SKM-1 treated with dmso at 0.1 percent for 144 hours (cell line): ENCODE results near the gene SPATA20.

Experiments used
- DNase-seq: peaks from one replicate; lab custom pipeline; 2025; ENCODE audit not compliant: unreplicated experiment; lab: John Stamatoyannopoulos, UW

Gene SPATA20

GRCh38 chr17:50547035-50547735, at the start of gene SPATA20:
Gene SPATA20 (plus strand): TSS chr17:50547174. CDS start chr17:50547209, 35 bp downstream.
- DNase-seq = peak; percentile 86

DNA sequence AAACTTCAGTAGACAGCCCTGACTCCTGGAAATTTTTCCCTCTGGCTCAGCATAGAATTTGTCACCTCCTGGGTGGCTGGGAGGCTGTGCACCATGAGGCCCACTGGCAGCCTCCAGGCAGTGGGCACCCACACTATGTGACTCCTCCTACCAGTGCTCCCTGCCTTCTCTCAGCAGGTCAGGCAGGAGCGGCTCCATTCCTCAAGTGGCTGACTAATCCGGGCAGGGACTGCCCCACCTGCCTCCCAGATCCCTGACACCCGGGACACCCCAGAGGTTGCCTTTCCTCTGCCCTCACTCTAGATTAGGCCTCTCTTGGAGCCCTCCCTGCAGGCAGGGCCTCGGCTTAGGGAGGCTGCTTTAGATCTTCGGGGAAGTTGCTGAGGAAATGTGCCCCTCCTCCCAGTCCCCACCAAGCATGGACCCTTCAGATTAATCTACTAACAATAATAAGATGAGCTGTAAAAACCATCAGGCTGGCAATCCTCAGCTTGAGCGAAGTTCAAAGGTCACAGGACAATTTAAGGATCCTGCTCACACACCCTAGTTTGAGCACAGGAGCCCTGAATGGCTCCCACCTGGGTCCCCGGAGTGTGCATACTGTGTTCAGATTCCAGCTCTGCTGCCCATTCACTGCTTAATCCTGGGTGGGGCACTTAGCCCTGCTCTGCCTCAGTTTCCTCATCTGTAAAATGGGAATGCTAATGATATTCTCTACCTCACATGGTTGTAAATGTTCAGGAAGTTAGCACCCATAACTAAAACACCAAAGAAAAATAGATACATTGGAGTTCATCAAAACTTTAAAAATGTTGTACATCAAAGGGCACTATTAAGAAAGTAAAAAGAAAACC, 48.7 kb upstream of the SPATA20 start:
- DNase-seq = no peak

GRCh38 chr17:50499270-50499669, 47.7 kb upstream of the SPATA20 start:
- no peak for DNase-seq

- no peak for DNase-seq
These were observed 47.3 kb upstream of the SPATA20 start for GRCh38 chr17:50499721-50500120.

DNA sequence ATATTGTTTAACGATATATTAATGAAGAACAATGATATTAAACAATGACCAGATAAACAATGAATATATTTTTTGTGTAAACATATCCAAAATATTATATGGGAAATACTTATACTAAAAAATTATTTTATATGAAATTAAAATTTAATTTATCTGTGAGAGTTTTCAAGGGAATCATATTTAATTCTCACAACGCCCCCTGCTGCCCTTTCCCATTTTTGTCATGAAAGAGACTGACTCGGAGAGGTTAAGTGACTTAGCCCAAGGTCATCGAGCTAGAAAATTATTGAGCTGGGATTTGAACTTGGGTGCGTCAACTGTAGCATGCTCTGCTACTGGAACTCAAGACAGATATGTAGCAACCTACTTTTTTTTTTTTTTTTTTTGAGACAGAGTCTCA, 45.9 kb upstream of the SPATA20 start:
- peak; percentile 18 for DNase-seq

DNA sequence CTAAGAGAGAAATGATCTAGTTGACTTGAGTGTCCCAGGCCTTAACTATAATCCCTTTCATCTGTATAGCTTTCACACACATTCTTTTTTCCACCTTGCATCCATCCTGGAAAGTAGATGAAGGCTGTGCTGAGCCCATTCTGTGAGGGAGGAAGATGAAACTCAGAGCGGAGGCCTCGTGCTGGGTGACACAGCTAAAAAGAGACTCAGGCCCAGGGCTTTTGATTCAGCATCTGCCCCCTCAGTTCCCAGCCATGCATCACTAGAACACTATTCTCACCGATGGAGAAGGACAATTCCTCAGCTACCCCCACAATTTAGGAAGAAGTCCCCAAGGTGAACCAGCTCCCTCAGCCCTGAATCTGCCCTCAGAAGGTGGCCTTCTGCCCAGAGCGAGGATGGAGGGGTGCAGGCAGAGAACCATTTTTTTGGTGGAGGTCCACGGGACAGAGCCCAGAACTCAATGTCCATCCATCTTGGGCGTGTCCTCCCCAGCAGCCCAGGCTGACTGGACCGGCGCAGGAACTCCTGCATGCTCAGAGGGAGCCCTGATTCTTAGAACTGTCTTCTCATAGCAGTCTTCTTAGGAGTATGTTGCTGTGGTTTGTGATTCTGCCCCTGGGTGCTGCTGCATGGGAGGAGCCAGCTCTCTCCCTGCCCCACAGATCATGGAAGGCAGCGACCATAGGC, 44.5 kb upstream of the SPATA20 start:
- no peak for DNase-seq

GRCh38 chr17:50505591-50506130, 41.3 kb upstream of the SPATA20 start:
- DNase-seq = no peak

DNA sequence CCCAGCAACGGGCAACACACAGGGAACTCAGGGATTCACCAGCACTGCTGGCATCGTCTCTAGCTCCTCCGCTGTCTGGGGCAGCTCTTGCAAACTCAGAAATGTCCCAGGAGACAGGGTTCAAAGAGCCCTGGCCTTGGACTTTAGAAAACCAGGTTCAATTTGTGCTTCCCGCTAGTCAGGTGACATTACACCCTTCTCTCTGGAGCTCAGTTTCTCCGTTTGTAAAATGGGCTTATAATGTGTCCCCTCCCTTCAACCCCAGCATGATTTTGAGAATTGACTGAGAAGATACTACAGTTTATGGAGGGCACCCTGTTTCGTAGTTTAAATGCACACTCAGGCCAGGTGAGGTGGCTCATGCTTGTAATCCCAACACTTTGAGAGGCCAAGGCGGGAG, 40.7 kb upstream of the SPATA20 start:
- no peak for DNase-seq

DNA sequence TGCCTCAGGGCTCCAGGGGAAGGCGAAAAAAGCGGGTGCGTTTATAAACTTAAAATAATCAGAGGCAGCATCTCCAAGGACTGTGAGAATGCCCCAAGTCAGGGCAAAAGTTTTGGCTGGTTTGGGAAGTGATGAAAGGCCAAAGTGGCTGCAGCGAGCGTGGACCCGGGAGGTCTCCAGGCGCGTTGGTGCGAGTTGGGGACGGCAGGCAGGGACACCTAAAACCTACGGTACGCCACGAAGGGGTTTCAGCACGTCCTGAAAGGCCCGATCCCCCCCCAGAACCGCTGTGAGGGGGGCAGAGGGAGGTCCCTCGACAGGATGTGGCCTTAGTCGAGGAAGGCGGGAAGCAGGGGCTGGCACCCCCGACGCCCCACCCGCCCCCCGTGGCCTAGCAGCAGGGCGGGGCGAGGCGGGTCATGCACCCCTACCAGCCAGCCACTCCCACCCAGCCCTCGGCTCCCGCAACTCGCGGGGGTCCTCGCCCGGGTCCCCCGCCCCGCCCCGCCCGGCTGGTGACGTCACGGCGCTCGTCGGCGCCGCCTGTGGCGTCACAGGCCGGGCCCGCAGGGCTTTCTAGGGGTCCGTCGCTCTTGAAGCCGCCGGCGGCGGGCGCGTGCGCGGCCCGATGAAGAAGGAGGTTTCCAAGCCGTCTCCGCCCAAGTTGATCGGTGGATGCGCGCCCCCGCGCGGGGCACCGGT, 39.0 kb upstream of the SPATA20 start, which contains the start of gene MYCBPAP:
TSS of gene MYCBPAP (plus strand) at position 569 of the 702 bp plus-strand sequence. CDS start 236 bp downstream, outside the sequence.
- peak; percentile 52 for DNase-seq

- no peak for DNase-seq
These were observed 38.2 kb upstream of the SPATA20 start for GRCh38 chr17:50508573-50509460.

DNA sequence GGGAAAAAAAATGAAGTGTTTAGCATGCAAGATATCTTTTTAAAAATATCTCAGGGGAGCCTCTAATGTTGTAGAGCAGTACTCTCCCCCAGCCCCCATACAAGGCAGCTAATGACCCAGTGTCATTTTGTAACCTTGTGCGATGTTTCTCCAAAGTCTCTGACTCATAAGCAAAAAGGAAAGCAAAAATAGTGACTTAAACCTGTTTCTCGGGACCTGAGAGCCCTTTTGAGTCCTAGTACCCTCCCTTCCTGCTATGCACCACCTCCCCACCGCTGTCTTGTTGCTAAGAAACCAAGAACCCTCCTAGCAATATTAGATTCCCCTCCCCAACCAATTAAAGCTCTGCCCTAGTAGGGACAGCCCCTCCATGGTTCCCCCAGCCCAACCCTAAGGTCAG, 35.9 kb upstream of the SPATA20 start:
- DNase-seq = no peak

DNA sequence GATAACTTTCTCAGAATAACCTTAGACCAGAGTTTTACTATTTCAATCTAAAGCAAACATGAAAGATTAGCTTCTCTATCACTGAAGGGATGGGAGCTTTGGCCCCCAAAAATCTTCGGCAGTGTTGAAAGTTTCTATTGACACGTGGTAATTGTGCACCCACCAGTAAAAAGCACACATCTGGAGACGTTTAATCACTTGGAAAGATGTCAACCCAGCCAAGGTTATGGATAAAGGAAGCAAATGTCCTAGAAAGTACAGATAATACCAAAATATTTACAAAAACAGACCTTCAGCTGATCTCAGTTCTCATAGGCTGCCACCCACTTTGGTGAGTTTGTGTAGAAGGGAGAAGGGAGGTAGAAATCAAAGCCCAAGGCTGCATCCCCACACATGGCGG, 33.5 kb upstream of the SPATA20 start:
- no peak for DNase-seq

DNA sequence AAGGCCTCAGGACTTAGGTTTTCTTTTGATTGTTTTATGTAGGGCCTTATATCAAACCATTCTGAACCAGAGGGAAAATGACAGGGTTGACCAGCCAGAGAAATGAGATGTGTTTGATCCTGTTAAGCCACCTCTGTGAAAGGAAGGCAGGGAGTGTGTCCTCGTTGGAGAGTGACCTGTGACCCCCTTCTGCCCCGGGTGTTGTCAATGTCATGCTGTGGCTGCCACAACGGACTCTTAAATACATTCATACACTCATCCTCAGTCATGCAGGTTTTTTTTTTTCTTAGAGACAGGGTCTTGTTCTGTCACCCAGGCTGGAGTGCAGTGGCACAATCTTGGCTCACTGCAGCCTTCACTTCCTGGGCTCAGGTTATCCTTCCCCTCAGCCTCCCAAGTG, 32.6 kb upstream of the SPATA20 start:
- no peak for DNase-seq

- DNase-seq = no peak
These were observed 31.9 kb upstream of the SPATA20 start for GRCh38 chr17:50514936-50515702.

- no peak for DNase-seq
These were observed 30.0 kb upstream of the SPATA20 start for GRCh38 chr17:50517011-50517410.

DNA sequence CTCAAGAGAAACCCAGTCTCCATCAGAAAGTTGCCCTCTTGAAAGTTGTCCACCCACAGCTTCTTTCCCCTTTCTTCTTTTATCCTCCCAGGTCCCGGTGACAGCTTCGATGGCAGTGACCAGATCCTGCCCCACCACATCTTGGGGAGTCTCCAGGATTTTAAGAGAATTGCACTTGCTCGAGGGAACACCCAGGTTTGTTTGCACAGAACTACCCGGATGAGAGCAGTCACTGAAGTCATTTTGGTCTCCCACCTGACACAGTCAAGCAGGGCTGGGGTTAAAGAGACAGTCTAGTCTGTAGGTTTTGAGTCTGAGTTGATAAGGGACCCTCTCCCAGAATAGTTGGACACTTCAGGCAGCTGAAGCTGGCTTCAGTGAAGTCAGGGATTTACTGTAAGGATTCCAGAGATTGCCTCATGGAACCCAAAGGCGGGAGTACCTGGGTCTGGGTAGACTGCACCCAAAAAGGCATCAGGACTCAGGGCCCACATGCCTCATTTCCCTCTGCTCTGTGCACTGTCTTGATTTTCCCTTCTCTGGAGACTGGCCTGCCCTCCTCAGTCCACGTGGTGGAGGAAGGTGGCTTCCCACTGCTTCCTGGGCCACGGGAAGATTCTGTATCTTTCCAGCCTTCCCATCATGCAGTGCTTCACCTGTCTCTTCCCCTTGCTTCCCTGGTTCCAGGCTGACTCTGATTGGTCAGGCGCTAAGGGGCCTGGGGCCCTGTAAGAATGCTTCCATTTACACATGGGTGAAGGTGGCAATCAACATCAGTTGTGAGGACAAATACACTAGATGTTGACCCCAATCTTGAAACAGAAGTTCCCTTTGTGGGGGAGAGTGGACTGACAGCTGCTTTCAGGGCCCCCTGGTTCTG, 29.2 kb upstream of the SPATA20 start:
- DNase-seq = no peak

DNA sequence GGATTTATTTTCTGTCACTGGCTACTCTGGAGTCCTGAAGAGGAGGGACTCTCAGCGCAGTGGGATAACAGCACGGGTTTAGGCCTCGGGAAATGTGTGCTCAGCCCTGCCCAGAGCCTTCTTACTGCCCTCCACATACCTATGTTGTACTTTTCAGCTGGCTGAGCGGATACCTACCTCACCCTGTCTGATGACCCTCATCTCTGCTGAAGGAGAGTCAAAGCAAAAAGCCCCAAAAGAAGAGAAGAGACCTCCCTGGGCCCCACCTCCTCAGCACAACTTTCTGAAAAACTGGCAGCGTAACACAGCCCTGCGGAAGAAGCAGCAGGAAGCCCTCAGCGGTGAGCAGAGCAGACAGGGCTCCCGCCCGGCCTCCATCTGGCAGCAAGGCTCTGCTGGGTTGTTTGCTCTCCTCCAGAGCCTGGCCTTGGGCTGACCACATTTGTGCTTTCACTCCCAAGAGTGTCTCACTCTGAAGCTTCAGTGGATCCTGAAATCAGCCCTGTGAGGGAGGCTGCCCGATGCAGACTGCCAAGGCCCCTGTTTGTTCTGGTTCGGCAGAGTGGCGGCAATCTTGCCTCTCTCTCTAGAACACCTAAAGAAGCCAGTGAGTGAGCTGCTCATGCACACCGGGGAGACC, 28.5 kb upstream of the SPATA20 start:
- no peak for DNase-seq
